PC-9 (cell line): ENCODE data around the gene DCTN2.

Experiments
- CTCF ChIP-seq: fragments of 200-600 bp; sonication (generic); conservative IDR thresholded peaks from 2 replicates; pipeline ENCODE4 v1.6.1; 2017; ENCODE audit warnings: mixed run types, antibody characterized with exemption, mild to moderate bottlenecking, moderate library complexity
- EZH2 ChIP-seq: fragments of 200-600 bp; sonication (generic); IDR thresholded peaks from 2 replicates; pipeline ENCODE4 v1.8.0; 2017; ENCODE audit warnings: antibody characterized with exemption, low read depth

- TF ChIP-seq CTCF, result no peak
- no peak for TF ChIP-seq EZH2
Observed at GRCh38 chr12:57511161-57511560, 35.8 kb downstream of the DCTN2 start.
